Right renal pelvis (tissue), 4 donors: Measurements from ENCODE around the gene CCND2. TPM values are rescaled to one million over a fixed set of nuclear protein-coding genes. Genes with fewer than 3 reads are reported as not detected.

Experiments
- DNase-seq, 4 donors: peaks; one replicate each; pipeline ENCODE4 v3.0.0-alpha.2; 2013; ENCODE audit warnings: low read depth in 4 of 4, low spot score in 3 of 4, missing footprints in 1 of 4
- polyA plus RNA-seq, 4 donors: library from polyadenylated mRNA; unstranded; fragments of 120-200 nt; gene quantifications; one replicate each; pipeline ENCODE4 v1.2.1, GENCODE V29; 2013; ENCODE audit not compliant: insufficient read length in 4 of 4

Gene CCND2
- polyA plus RNA-seq, 4 donors = 43.7 to 52.6 (median 47.1) TPM

DNA sequence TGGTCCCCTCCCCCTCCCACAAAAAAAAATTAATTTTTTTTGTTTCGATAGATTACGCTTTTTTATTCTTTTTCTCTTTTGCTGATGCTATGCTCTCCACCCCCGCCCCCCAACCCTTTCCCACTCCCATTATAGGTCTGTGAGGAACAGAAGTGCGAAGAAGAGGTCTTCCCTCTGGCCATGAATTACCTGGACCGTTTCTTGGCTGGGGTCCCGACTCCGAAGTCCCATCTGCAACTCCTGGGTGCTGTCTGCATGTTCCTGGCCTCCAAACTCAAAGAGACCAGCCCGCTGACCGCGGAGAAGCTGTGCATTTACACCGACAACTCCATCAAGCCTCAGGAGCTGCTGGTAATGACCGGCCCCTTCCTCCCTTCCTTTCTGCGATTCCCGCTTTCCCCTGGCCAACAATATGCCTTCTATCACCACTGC, 2.3 kb downstream of the CCND2 start:
- DNase-seq = no peak

DNA sequence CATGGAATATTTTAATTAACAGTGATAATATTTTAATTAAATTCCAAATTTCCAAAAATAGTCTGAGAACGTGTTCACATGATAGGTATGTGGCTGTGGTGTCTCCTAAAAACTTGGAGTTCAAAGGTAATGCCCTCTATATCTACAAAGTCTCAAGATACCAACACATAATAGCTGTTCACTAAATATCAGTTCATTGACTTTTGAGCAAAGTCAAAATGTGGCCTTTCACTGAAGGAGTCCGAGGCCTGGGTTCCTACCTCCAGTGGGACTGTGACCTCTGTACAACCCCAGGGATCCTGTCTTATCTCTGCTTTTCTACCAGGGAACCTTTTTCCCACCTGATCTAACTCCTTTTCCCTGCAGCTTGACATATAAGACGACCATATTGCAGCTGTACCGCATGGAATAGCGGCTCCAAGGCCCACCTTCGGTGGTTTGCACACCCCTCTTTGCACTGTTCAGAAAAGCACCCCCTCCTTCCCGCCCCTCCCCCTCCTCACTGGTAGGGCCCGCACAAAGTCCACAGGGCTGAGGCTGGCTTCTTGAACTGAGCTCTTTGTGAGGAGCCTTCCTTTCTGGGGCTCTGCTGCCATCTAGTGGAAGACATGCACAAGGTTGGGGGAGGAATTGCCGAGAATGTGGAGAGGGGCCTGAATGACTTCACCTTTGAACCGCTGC, 3.1 kb downstream of the CCND2 start:
- DNase-seq = peak in 3 of 4 donors; percentile 92 to 94 (median 93)

DNA sequence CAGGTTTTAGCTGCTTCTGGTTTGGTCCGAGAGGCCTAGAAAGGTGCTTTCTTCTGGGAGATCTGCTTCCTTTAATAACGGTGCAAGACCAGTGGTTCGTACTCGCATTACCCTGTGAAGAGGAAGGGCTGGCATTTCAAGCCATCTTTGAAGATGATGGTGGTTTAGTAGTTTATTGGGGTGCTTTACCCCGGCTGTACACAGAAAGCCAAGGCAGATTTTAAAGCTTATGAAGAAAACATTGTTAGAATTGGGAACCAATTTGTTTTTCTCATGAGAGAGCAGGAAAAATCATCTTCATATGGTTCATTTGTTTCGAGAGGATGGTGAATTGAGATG, 3.6 kb downstream of the CCND2 start:
- no peak for DNase-seq

DNA sequence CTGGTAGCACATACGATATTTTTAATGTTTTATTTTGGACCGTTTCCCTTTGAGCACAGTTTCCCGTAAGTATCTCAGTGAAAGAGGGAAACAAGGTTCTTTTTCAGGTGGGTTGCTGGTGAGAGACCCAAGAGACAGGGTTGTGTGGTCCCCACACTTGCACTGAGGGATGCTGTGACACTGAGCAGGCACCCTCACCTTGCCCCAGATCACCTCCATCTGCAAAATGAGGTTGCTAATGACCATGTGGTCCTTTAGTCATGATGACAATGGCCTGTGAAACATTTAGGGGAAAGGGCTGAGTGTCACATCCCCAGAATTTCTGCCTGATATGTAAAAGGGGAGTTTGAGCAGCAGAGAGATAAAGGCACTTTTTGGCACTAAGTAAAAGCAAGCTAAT, 4.3 kb downstream of the CCND2 start:
- DNase-seq = no peak

DNA sequence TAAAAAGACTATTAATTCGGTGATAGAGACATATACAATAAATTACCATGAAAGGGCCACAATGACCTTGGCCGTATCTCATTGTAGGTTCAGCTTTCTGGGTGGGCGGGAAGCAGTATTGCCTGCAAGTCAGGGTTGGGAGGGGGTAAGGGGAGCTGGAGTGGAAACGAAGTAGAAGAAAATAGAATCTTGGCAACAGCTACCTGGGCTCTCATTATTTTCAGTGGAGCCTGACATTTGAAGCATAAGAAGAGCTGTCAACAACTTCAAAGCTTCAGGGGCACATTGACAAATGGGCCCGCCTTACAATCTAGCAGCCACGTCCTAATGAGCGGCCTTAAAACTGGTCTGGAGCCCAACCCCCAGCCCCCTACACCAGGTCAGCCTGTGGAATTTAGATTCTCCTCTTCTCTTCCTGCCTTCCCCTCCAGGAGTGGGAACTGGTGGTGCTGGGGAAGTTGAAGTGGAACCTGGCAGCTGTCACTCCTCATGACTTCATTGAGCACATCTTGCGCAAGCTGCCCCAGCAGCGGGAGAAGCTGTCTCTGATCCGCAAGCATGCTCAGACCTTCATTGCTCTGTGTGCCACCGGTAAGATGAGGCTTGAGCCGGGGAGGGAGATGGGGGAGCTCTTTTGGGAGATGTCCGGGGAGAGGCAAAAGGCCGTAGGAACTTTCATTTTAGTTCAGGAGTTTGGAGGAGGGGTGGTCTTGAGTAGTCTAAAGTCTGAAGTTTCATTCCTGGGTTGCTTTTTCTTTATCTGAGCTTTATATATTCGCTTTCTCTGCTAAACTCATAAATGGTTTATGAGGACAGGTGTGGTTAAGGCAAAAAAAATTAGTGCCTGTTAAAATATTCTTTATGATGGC, 5.0 kb downstream of the CCND2 start:
- DNase-seq = no peak

DNA sequence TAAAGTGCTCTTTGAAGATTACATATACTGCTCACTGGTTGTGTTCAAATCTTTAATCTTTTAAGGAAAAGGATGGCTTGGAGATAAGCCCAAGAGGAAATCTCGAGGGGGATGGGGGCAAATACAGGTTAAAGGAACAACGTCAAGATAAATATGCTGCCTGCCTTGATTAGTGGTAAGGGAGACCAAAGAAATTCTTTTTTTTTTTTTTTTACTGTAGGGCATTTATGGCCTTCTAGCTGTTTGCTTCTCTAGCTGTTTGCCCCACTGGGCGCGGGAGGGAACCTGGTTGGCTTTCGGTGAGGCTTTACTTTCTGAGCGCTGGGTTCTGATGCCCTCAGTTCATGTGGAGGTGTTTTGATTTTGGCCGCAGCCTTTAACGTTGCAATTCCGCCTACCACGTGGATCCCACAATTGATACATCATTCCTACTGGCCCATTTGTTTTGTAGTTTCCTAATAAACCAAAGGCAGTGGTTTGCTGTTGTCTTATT, 5.7 kb downstream of the CCND2 start:
- no peak for DNase-seq

DNA sequence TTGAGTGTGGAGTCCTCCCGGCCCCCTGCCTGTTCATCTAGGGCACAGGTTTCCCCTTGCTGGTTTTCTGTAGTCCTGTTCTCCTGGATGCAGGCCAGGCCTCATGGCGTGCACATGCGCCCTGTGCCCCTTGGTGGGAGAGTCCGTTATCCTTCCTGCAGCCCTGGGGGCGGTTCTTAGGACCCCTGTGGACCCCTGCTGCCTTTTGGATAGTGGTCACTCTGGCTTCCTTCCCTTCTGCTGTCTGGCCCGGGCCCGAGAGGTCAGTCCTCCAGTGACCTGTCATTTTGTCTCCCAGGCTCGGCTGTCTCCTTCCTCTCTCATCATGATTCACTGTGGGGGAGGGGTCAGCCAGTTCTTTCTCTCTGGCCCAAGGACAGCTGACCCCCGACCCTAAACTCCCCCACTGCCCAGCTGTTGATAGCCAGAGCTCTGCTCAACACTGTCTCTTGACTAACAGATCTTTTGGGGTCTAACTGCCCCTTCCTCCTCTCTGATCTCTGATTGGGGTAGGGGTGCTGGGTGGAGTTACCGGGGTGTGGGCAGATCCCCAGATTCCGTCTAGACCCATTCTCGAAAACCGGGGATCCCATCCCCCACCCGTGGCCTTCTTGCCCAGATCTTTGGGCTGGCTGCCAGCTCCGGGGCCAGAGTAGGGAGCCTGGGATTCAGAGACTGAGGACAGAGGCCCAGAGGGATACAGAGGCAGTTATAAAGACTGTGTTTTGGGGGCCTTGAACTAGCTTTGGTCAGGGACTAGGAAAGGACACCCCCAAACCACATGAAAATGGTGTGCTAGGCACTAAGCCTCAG, 7.0 kb downstream of the CCND2 start:
- no peak for DNase-seq

DNA sequence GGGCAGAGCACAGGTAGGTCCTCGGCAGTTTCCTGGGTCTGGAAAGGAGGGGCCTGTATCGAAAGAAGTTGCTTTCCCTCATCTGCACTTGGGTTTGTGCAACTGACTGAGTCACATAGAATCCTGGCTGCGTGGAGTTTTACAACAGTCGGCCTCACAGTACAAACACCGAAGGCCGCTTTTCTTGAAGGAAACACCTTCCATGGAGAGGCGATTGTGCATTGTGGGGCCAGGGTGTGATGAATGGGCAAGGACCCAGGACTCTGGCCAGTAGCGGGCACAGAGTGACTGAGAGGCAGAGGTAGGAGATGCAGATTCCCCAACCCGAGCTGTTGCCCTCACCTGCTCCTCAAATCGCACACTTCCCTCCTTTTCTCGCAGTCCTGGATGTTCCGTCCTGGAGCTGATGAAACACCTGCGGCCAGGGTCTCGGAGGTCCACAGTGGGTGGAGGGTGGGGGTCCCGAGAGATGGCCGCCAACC, 7.7 kb downstream of the CCND2 start:
- no peak for DNase-seq

DNA sequence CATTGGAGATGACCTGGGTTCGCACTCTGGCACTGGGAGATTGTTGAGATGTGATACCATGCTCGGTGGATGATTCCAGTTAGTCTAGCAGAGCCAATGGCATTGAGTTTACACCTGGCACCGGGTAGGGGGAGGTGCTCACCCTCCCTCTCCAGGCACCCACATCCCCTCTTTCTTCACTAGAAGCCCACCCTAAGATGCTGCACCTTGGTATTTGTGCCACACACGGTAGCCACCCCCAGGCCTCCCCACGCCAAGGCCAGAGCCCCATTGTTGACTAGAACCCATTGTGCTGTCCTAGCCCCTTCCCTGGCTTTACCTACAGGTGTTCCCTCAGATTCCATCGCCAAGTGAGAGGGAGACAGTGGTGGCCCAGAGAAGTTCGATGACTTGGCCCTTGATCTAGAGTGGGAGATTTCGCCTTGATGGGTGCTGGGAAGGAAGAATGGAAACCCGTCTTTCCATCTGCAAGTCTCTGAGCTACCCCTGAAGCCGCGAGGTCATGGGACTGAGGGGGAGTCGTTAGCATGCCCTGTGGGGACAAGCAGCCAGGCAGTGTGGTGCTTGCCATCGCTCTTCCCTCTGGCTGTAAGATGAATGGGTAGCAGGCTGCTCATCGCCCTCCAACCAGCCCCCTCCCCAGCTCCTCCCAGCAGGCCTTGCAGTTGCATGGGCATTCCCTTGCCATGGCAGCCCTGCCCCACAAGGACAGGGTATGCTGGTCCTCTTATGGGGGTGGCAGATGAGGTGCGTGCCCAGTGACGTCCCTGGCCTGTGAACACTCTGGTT, 8.7 kb downstream of the CCND2 start:
- no peak for DNase-seq

DNA sequence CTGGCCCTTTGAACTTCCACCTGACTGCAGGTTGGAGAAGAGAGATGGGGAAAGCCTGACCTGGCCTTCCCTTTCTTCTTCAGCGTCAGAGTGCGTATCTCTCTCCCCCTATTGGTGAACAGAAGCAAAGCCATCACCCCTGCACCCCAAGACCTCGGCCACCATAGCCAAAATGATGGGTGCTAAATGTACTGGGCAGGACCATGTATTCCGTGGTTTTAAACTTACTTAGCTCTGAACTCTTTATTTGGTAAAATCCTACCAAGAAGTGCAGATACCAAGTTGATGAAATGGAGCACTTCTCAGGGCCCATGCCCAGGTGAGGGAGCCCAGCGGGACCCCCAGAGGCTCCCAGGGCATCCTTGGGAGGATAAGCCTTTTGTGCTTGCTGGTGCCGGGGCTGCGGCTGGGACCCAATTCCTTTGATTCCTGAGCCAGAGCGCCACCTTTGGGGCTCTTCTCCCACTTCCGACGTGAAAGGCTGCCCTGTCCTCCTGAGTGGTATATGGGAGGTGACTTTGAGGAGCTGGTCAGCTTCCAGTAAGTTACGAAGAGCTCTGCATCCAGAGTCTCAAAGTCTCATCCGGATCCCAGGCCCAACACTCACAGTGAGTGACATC, 9.4 kb downstream of the CCND2 start:
- DNase-seq = no peak

DNA sequence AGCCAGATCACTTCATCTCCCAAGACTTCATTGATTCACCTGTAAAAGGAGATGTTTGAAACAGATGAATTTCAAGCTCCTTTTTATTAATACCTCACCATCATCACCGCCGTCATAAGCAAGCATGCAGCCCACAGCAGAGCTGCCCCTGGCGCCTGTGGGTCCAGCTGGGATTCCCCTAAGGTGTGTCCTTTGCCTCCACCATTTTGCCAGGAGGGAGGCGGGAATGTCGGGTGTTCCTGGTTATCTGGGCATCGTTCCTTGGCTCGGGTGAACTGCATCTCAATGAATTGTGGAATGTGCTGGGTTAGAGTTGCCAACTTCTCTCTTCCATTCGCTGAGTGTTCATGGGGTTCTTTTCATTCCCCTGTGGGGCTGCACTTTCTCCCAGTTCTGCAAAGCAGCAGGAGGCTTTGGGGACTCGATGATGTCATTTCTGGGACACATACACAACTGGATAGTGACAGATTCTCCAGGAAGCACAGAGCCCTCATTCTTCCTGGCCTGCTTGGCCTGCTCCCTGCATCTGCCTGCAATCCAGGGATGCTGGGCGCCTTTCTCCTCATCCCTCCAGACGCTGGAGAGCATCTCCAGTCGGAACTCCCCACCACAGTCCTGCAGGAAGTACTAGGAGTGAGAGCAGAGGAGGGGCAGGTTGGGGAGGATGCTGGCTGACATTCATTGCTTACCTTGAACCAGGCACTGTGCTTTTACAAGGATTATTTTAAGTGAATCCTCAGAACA, 10.1 kb downstream of the CCND2 start:
- no peak for DNase-seq

DNA sequence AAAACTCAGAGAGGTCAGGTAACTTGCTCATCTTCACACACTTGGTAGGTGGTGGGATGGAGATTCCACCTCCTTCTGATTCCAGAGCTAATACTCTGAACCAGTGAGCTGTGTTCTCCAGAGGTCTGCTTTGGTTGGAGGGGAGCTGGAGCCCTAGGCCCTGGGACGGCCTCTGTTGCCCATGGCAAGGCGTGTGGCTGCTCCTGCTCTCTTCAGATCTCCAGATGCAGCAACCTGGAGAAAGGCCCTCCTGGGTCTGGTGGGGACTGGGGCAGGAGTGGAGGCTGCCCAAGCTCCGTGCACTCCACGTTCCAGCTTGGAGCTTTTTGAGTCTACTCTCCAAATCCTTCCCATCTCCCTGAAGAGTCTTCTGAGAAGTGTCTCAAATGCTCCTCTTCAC, 10.7 kb downstream of the CCND2 start:
- no peak for DNase-seq

DNA sequence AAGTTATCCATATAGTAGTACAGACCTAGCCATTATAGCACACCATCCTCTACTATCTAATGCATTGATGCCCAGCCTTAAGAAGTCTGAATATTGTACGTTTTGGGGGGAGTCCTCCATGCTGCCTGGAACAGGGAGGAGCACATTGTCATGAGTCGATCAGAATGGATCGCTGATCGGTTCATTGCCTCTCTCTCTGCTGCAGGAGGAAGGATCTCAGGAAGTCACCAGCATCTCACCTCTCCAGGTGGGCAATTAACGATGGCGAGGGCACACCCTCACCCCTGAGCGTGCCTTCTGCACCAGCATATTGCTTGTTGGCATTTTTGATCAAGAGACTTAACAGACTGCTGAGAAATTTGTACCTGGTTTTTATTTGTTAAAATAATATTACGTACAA, 11.5 kb downstream of the CCND2 start:
- DNase-seq = no peak

DNA sequence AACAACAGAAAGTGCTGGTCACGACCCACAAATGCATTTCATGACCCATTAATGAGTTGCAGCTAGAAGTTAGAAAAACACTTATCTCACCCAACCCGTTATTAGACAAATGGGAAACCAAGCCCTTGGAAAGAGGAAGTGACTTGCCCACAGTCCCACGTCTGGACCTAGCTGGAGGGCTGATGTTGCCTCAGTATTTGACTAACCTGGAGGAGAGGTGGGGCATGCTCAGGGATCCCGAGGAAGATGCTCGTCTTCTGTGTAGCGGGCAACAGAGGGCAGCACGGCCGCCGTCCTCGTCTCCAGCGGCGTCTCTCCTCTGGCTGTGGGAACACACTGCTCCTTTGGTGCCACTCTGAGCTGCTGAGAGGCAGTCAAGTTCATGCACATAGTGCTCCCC, 12.7 kb downstream of the CCND2 start:
- DNase-seq = no peak

DNA sequence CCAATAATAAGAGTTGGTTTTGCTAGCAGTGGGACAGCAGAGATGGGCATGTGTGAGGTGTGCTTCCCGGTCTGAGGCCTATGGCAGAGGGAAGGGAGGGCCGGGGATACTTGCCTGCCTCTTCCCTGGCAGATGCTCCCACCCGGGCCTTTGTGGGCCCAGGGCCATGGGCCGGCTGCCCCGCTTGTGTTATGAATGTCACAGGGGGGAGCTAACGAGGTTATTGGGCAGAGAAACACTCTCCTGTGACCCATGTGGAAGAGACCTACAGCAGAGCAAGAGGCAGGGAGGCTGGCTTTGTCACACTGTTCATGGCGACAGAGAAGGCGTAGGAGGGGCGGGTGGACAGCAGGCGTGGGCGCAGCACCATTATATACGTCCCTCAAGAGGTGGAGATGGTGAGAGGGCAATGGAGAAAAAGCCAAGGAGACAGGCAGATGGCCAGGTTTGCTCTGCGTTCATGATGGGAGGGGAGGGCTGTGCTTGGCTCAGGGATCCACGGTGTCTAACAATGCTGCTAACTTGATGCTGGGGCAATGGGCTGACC, 13.3 kb downstream of the CCND2 start:
- DNase-seq = no peak

DNA sequence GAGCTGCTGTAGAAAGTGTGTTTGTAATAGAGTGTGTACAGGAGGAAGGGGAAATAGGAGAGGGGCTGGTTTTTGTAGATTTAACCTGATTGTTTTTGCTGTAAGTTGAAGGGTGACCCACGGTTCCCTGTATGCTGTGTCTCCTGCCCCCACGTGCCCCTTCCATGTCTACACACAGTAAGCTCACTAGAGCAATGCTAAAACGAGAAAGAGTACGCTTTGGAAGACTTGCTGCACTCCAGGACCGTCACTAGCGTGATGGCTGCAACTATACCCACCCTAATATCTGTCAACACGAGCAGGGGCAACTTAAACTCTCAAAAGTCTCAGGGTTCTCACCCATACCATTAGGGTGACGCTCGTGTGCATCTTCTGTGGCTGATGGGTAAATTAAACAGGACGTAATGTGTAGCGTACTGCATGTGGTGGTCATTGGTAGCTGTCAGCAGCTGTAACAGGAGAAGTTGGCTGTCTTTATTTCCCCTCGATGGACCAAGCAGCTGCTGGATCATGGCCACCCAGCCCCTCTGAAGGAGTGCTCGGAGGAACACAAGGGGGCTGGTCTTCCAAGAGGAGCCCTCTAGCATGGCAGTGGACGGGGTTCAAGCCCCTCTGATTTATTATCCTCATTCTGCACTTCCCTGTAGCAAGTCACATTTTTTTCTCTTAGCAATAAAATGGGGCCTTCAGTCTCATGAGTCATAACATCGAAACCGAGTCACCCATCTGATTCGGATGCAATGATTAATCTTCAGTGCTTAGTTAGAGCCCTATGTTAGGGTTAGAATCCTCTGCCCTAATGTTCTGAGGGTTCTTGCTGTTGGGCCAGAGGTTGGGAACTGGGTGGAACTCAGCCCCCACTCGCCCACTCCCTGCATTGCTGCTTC, 14.0 kb downstream of the CCND2 start:
- DNase-seq = no peak

DNA sequence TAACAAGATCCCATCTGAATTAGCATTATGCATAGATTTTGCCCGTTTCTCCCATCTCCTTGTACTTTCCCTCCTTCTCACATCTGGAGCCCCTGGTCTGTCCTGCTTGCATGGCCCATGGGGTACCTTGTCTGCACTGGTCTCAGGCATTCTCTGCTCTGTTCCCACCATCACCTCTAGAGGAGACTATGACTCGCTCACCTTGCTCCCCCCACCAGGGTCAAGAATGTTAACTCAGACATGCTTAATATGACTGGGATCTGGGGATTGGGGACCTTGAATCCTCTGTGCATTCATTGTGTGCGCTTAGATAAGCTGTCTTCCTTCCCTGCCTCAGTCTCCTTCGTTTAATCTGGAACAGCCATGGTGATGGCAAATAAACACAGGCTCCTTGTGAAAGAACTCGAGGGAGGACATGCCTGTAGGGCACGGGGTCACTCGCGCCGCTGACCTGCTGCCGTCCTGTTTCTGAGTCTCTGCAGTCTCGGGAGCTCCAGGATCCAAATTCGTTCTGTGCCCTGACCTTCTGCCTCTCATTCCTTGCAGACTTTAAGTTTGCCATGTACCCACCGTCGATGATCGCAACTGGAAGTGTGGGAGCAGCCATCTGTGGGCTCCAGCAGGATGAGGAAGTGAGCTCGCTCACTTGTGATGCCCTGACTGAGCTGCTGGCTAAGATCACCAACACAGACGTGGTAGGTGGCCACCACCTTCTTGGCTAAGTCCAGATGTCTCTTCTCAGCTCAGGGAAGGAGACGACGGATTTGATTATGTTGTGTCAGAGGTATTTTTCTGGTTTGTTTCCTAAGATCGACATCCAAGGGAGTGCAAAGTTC, 15.0 kb downstream of the CCND2 start:
- DNase-seq = no peak
